Sigmoid colon (tissue), 7 donors: ENCODE results near the gene PDE3B. TPM values are rescaled to one million over a fixed set of nuclear protein-coding genes. Genes with fewer than 3 reads are reported as not detected.
"Not testable (repeated sequence)": the region's sequence is repeated elsewhere in the genome, so short reads cannot be mapped to it uniquely, and the experiment has no call there.

ENCODE experiments used
- DNase-seq: peaks from one replicate; pipeline ENCODE4 v3.0.0-alpha.2; 2019
- H3K27ac ChIP-seq, 4 donors: fragments of 200-600 bp; sonication (generic); one replicate each; pipeline ENCODE4 v1.5.1; 2016 to 2019; ENCODE audit warnings: mild to moderate bottlenecking in 1 of 4
- H3K27me3 ChIP-seq, 3 donors: fragments of 200-600 bp; sonication (generic); one replicate each; pipeline ENCODE4 v1.5.1; 2019; ENCODE audit warnings: mild to moderate bottlenecking in 1 of 3
- H3K36me3 ChIP-seq, 4 donors: fragments of 200-600 bp; sonication (generic); one replicate each; pipeline ENCODE4 v1.5.1; 2016 to 2019
- H3K4me1 ChIP-seq, 4 donors: fragments of 200-600 bp; sonication (generic); one replicate each; pipeline ENCODE4 v1.5.1; 2017 to 2019
- H3K4me3 ChIP-seq, 4 donors: fragments of 200-600 bp; sonication (generic); one replicate each; pipeline ENCODE4 v1.5.1; 2017 to 2019; ENCODE audit warnings: mild to moderate bottlenecking in 2 of 4, moderate library complexity in 1 of 4
- H3K9me3 ChIP-seq, 4 donors: fragments of 200-600 bp in 3 of 4; sonication (generic) in 3 of 4; one replicate each; pipeline versions ENCODE4 v1.5.1 to v1.6.1; 2013 to 2019
- CTCF ChIP-seq, 4 experiments: fragments of 450-650 bp in 3 of 4; fragments of 200-600 bp in 1 of 4; IDR thresholded peaks; one replicate each; pipeline ENCODE4 v1.5.1; 2016 to 2019; ENCODE audit warnings: antibody characterized with exemption in 4 of 4, mild to moderate bottlenecking in 3 of 4, moderate library complexity in 2 of 4
- EP300 ChIP-seq, 4 donors: sonication (generic); formaldehyde crosslinking; IDR thresholded peaks; one replicate each; pipeline ENCODE4 v1.6.1; 2017; ENCODE audit warnings: antibody characterized with exemption in 4 of 4
- POLR2A ChIP-seq, 2 donors: fragments of 450-650 bp; IDR thresholded peaks; one replicate each; pipeline ENCODE4 v1.6.1; 2016; ENCODE audit warnings: antibody characterized with exemption in 2 of 2, mild to moderate bottlenecking in 2 of 2, moderate library complexity in 2 of 2
- POLR2AphosphoS5 ChIP-seq, 4 donors: sonication (generic); formaldehyde crosslinking; IDR thresholded peaks; one replicate each; pipeline ENCODE4 v1.6.1; 2017; ENCODE audit warnings: antibody characterized with exemption in 4 of 4
- WGBS, 2 donors: extraction: QIAGEN DNeasy Blood & Tissue Kit; methylation state at CpG; one replicate each; pipeline ENCODE4 v1.1.7; 2013; 5-methylcytosine and 5-hydroxymethylcytosine counted together
- intact Hi-C: fragments of 100-400 bp; cut with DNase I; formaldehyde crosslinking; loops from one replicate; pipeline ENCODE4 v1.15.1; 2023
- polyA plus RNA-seq, 3 donors: library from polyadenylated mRNA; stranded (reverse); fragments of 200-250 nt; gene quantifications; one replicate each; pipeline ENCODE4 v1.2.3, GENCODE V29; 2013
- total RNA-seq, 4 donors: library from RNA; depleted of rRNA; stranded (reverse); fragments of >200 nt; gene quantifications; one replicate each; pipeline ENCODE4 v1.1.0, GENCODE V29; 2016
- donor health status: healthy with polysubstance abuse.
- donor health status: Bipolar disorder and iron deficiency.
- donor health status: healthy.

Gene PDE3B
- total and polyA plus RNA-seq, 7 donors, result 1.2 to 132 (median 78.3) TPM

- no peak overlapping the region for H3K27ac ChIP-seq
- H3K4me3 ChIP-seq, result no peak overlapping the region
- H3K27me3 ChIP-seq, result no peaks in the 10 kb centered on the region
- intact Hi-C loops, result no loop called here
- peaks cover 0 to 25% (median 0%) of the 10 kb centered on the region in 4 donors for H3K36me3 ChIP-seq
- TF ChIP-seq POLR2A (IDR thresholded peaks at IDR 0.05) (no peak), POLR2AphosphoS5 (IDR thresholded peaks at IDR 0.05) (no peak), EP300 (IDR thresholded peaks at IDR 0.05) (no peak), CTCF (IDR thresholded peaks at IDR 0.05) (no peak)
- H3K4me1 ChIP-seq, result no peaks in the 10 kb centered on the region
- H3K9me3 ChIP-seq, result no peaks in the 10 kb centered on the region
- no peak for DNase-seq
- 96 to 100% methylated on average over 1 of the region's 1 CpG for WGBS, 2 donors
Observed at GRCh38 chr11:14855890-14856289, 212.3 kb downstream of the PDE3B start.

DNA sequence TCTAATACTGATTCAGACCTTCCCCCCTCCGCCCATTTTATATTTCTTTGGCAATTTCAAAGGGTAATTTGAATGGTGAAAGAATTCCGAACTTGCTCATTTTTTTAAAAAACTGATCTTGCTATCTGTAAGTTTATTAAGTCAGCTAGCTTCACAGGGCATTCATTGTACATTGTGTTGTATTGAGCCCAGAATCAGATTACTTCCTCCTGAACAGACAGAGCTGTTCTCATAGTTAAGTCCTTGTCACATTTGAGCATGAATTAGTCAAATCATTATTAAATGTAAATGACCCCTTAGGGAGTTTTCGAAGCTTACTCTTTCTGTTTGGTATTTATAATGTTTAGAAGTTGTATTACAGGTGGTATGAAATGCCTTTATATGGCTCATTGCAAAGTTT lies 214.0 kb downstream of the PDE3B start:
- H3K9me3 ChIP-seq, result no peaks in the 10 kb centered on the region
- peaks cover 0 to 32% (median 3%) of the 10 kb centered on the region in 4 donors for H3K36me3 ChIP-seq
- no peak for DNase-seq
- no peak overlapping the region for H3K27ac ChIP-seq
- no peak overlapping the region for H3K4me3 ChIP-seq
- H3K27me3 ChIP-seq, result no peaks in the 10 kb centered on the region
- WGBS, 2 donors, result 88 to 89% methylated on average over 3 of the region's 3 CpGs
- intact Hi-C loops, result no loop called here
- TF ChIP-seq CTCF (IDR thresholded peaks at IDR 0.05) (no peak), POLR2A (IDR thresholded peaks at IDR 0.05) (no peak), POLR2AphosphoS5 (IDR thresholded peaks at IDR 0.05) (no peak), EP300 (IDR thresholded peaks at IDR 0.05) (no peak)
- H3K4me1 ChIP-seq, result no peaks in the 10 kb centered on the region

DNA sequence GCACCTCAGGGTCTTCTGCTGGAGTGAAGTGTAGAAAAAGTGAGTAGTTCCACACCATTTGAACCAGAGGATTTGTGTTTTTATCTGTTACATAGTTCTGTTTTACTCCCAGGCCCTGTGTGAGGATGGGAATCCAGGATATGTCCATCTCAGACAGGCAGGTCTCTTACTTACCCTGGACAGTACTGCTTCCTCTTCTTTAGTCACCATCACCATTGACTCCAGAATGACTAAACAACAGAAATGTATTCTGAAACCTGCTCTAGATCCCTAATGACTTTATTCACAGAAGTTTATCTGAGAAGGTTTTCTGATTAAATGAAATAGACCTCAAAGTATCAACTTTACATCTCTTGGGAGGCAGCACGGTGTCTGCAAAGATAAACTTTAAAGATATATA lies 214.8 kb downstream of the PDE3B start:
- Histone ChIP-seq H3K27ac (no peak overlapping the region), H3K4me3 (no peak overlapping the region), H3K27me3 (no peaks in the 10 kb centered on the region), H3K4me1 (no peaks in the 10 kb centered on the region), H3K9me3 (no peaks in the 10 kb centered on the region), H3K36me3 (peaks cover 0 to 38% (median 9%) of the 10 kb centered on the region in 4 donors)
- WGBS, 2 donors, result 89 to 93% methylated on average over 1 of the region's 1 CpG
- TF ChIP-seq CTCF (IDR thresholded peaks at IDR 0.05) (no peak), EP300 (IDR thresholded peaks at IDR 0.05) (no peak), POLR2AphosphoS5 (IDR thresholded peaks at IDR 0.05) (no peak), POLR2A (IDR thresholded peaks at IDR 0.05) (no peak)
- DNase-seq, result no peak
- intact Hi-C loops, result no loop called here

GRCh38 chr11:14860511-14860910 lies 216.9 kb downstream of the PDE3B start:
- DNase-seq, result no peak
- TF ChIP-seq EP300 (IDR thresholded peaks at IDR 0.05) (no peak), CTCF (IDR thresholded peaks at IDR 0.05) (no peak), POLR2A (IDR thresholded peaks at IDR 0.05) (no peak), POLR2AphosphoS5 (IDR thresholded peaks at IDR 0.05) (no peak)
- Histone ChIP-seq H3K4me1 (no peaks in the 10 kb centered on the region), H3K27me3 (no peaks in the 10 kb centered on the region), H3K27ac (no peak overlapping the region), H3K36me3 (peaks cover 0 to 50% (median 12%) of the 10 kb centered on the region in 4 donors), H3K4me3 (no peak overlapping the region), H3K9me3 (no peaks in the 10 kb centered on the region)
- intact Hi-C loops, result no loop called here
- WGBS, 2 donors, result 91 to 93% methylated on average over 2 of the region's 2 CpGs

GRCh38 chr11:14861680-14862079 lies 218.1 kb downstream of the PDE3B start:
- 22 to 66% methylated on average over 1 of the region's 1 CpG for WGBS, 2 donors
- TF ChIP-seq CTCF (IDR thresholded peaks at IDR 0.05) (no peak), POLR2A (IDR thresholded peaks at IDR 0.05) (no peak), EP300 (IDR thresholded peaks at IDR 0.05) (no peak), POLR2AphosphoS5 (IDR thresholded peaks at IDR 0.05) (no peak)
- Histone ChIP-seq H3K4me1 (no peaks in the 10 kb centered on the region), H3K9me3 (no peaks in the 10 kb centered on the region), H3K36me3 (peaks cover 0 to 53% (median 12%) of the 10 kb centered on the region in 4 donors), H3K4me3 (no peak overlapping the region), H3K27me3 (no peaks in the 10 kb centered on the region), H3K27ac (no peak overlapping the region)
- intact Hi-C loops, result no loop called here
- DNase-seq, result no peak

- intact Hi-C loops, H3K4me3 ChIP-seq, H3K4me1 ChIP-seq, H3K27me3 ChIP-seq, DNase-seq, H3K27ac ChIP-seq, H3K9me3 ChIP-seq: not testable (repeated sequence)
- peaks cover 0 to 72% (median 14%) of the 10 kb centered on the region in 4 donors for H3K36me3 ChIP-seq
- WGBS, 2 donors, result 93 to 94% methylated on average over 4 of the region's 4 CpGs
Observed at GRCh38 chr11:14863775-14864174, 220.2 kb downstream of the PDE3B start.
